Naive thymus-derived CD8-positive, alpha-beta T cell (primary cell): ENCODE results near the gene ZFYVE19. TPM values are rescaled to one million over a fixed set of nuclear protein-coding genes. Genes with fewer than 3 reads are reported as not detected.

Source experiments
- ATAC-seq, 2 donors: fragments of 150-1000 bp; cut with Tn5 transposase in 1 of 2; sonication (Bioruptor Pico), chemical (Tn5 transposase) in 1 of 2; 1 replicate in 1 of 2; 2 replicates in 1 of 2; pipeline ENCODE4 v1.10.0; 2021; ENCODE audit warnings: mild to moderate bottlenecking in 2 of 2, moderate library complexity in 2 of 2
- POLR2A ChIA-PET: fragments of 350-600 bp; sonication (Branson Sonifier 250); formaldehyde crosslinking; loops from one replicate; lab custom pipeline; 2021; ENCODE audit warnings: antibody characterized with exemption; lab: Charles Lee
- DNase-seq, 10 donors: peaks; one replicate each; pipeline versions ENCODE4 v3.0.0 to v3.0.0-alpha.2; 2020 to 2022
- H3K27ac Mint-ChIP-seq, 10 donors: one replicate each; pipeline ENCODE4 v1.8.0; 2020 to 2022; ENCODE audit warnings: mild to moderate bottlenecking in 10 of 10, mixed read lengths in 10 of 10, moderate library complexity in 4 of 10, inconsistent platforms in 1 of 10
- H3K27me3 Mint-ChIP-seq, 5 donors: one replicate each; pipeline ENCODE4 v1.8.0; 2021 to 2022; ENCODE audit warnings: mixed read lengths in 5 of 5
- H3K36me3 Mint-ChIP-seq, 3 donors: one replicate each; pipeline ENCODE4 v1.8.0; 2020 to 2022; ENCODE audit warnings: mixed read lengths in 3 of 3, mild to moderate bottlenecking in 2 of 3, inconsistent platforms in 1 of 3
- H3K4me1 Mint-ChIP-seq, 4 donors: one replicate each; pipeline ENCODE4 v1.8.0; 2021 to 2022; ENCODE audit warnings: mixed read lengths in 4 of 4
- H3K4me3 Mint-ChIP-seq, 10 donors: one replicate each; pipeline ENCODE4 v1.8.0; 2020 to 2022; ENCODE audit warnings: mild to moderate bottlenecking in 10 of 10, mixed read lengths in 10 of 10, moderate library complexity in 6 of 10, inconsistent platforms in 1 of 10
- H3K9me3 Mint-ChIP-seq, 9 donors: one replicate each; pipeline ENCODE4 v1.8.0; 2020 to 2022; ENCODE audit warnings: mixed read lengths in 9 of 9, mild to moderate bottlenecking in 3 of 9, inconsistent platforms in 1 of 9, moderate library complexity in 1 of 9
- polyA plus RNA-seq, 3 donors: library from polyadenylated mRNA; unstranded; fragments of 300-500 nt; fragmentation: Illumina TruSeq; gene quantifications; one replicate each; pipeline ENCODE4 v1.2.3, GENCODE V29; 2021
- total RNA-seq, 8 experiments: library from RNA in 2 of 8; stranded (reverse) in 2 of 8; gene quantifications; one replicate each; pipeline ENCODE4 v1.2.3 and lab custom pipeline; 2021 to 2026

Gene ZFYVE19
- total and polyA plus RNA-seq, 5 experiments from 2014 or later, result 13.2 to 33.8 (median 15.5) TPM

DNA sequence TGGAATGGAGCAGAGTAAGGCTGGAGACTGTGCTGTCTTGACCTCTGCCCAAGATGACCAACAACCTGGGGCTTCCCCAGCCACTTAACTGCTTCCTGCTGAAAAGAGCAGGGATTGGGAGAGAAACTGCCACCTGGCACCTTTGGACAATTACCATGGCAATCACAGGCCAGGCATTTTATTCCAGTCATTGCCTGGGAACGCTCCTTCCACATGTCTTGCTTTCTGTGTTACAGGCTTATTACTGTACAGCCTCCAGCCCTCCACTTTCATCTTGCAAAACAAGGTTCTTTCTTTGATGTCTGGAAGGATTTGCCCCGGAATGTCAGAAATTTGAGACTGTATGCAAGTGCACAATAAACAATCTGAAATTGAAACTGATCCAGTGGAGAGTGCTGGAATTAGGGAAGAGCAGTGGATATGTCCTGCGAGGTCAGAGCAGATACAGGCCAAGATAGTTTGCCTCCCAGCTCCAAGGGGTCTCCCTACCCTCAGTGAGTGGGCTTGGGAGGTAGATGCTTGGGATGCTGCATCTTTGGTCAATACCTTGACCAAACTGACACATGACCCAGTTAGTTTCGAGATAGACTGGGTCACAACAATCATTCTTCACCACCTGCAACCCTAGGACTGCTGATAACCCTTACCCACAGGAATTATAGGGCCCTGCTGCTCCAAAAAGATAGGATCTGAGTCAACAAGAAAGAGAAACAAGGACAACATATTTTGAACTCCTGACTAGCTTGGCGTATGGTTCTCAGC, 19.0 kb downstream of the ZFYVE19 start:
- Mint-ChIP-seq H3K36me3 (no peaks in the 10 kb centered on the region), H3K9me3 (no peaks in the 10 kb centered on the region), H3K27me3 (peaks cover 0 to 2% (median 0%) of the 10 kb centered on the region in 5 donors), H3K4me1 (no peaks in the 10 kb centered on the region), H3K4me3 (no peak overlapping the region), H3K27ac (no peak overlapping the region)
- ATAC-seq (no peak), DNase-seq (no peak)
- POLR2A ChIA-PET, result no interaction called here

DNA sequence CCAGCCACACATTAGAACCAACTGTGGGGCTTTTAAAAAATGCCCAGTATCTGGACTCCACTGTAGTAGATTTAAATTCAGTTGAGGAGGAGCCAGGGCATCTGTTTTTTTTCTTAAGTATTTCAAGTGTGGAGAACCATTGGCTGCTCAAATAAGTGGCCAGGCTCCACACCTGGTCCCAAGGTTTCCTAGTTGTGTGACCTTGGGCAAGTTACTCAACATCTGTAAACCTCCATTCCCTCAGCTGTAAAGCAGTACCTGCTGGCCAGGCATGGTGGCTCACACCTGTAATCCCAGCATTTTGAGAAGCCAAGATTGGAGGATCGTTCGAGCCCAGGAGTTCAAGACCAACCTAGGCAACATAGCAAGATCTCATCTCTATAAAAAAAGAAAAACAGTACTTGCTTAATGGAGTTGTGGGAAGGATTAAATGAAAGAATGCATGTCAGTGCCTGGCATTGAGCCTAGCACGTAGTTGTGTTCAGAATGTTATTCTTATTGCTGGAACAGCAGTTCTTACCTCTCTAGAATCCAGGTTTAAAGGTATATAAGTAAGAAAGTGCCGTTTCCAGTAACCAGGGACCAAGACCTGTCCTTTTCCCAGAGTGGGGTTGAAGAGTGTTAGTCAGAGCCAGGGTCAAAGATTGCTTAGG, 19.7 kb downstream of the ZFYVE19 start:
- Mint-ChIP-seq H3K27ac (no peak overlapping the region), H3K9me3 (no peaks in the 10 kb centered on the region)
- POLR2A ChIA-PET, result no interaction called here

DNA sequence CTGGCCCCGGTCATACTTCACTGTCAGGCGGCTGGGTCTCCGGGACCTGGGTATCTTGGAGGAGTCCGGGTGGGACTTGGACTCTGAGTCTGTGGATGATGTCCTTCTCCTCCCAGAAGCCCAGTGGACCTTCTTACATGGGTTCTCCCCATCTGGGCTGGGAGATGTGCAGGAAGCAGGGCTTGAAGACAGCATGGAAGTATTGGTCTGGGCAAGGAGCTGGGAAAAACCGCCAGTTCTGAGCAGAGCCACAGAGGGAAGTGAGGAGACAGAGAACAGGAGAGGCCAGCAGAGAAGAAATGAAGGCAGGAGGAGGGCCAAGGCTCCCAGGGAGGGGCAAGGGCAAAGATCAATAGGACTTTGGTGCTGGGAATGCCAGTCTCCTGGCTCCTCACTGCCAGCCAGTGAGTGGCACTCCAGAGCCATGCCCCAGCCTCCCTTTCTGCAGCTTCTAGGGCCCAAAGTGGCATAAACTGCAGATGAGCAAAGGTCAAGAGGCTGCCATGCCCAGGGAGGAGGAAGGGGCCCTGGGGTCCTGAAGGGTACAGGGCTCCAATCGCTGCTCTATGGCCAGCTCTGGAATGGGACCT, 21.7 kb downstream of the ZFYVE19 start, which contains the start of gene PPP1R14D:
TSS of gene PPP1R14D (minus strand) at position 262 of the 590 bp plus-strand sequence. CDS start at position 195, 67 bp downstream.
- Mint-ChIP-seq H3K27me3 (peaks cover 0 to 2% (median 0%) of the 10 kb centered on the region in 5 donors), H3K4me3 (no peak within 1 kb of the TSS), H3K4me1 (no peaks in the 10 kb centered on the region), H3K27ac (peak within 1 kb of the TSS in 1 of 10 donors; percentile 66), H3K9me3 (no peaks in the 10 kb centered on the region), H3K36me3 (no peaks in the 10 kb centered on the region)
- POLR2A ChIA-PET, result no interaction called here
- no peak for DNase-seq
- ATAC-seq, result no peak

More for the DNA sequence above, 19.7 kb downstream of the ZFYVE19 start:
- H3K27me3 Mint-ChIP-seq, result peaks cover 0 to 2% (median 0%) of the 10 kb centered on the region in 5 donors
- ATAC-seq, result no peak
- no peaks in the 10 kb centered on the region for H3K4me1 Mint-ChIP-seq
- H3K4me3 Mint-ChIP-seq, result no peak overlapping the region
- no peak for DNase-seq
- H3K36me3 Mint-ChIP-seq, result no peaks in the 10 kb centered on the region

DNA sequence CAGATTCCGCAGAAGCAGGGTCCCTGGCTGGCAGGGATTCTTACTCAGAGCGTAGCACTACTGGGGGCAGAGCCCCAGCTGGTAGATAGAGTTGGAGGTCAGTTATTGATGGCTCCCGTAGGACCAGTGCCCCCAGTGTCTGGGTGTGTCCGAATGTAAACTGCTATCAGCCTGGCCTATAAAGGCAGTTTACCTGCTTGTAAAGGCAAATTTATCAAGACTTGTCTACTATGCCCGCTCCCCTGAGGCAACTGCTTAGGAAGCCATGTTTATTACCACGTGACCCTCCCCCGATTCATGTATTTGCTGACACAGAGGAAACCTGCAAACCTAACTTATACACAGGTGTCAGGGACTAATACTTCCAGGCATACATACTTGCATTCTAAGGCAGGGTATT, 22.2 kb downstream of the ZFYVE19 start:
- ATAC-seq (no peak), DNase-seq (no peak)
- H3K9me3 Mint-ChIP-seq, result no peaks in the 10 kb centered on the region
- no peak overlapping the region for H3K4me3 Mint-ChIP-seq
- H3K4me1 Mint-ChIP-seq, result no peaks in the 10 kb centered on the region
- H3K27me3 Mint-ChIP-seq, result no peaks in the 10 kb centered on the region
- POLR2A ChIA-PET, result no interaction called here
- H3K36me3 Mint-ChIP-seq, result no peaks in the 10 kb centered on the region
- no peak overlapping the region for H3K27ac Mint-ChIP-seq

DNA sequence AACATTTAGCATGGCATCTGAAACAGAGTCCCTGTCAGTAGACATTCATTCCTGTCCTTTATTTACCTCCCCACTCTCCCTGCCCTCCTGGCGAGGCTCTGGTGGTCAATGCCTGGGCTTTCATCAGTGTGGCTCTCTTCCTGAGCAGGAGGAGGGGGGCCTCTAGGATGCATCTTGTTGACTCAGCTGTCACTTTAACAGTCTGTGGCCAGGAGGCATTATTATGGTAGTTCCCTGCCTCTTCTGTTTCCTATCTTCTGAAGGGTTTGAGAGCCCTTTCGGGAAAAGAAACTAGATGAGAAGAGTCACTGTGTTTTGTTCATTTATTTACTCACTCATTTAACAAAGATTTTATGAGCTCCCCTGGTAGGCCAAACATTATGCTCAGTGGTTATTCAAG, 24.0 kb downstream of the ZFYVE19 start:
- POLR2A ChIA-PET, result no interaction called here
- no peak for ATAC-seq
- Mint-ChIP-seq H3K27ac (no peak overlapping the region), H3K36me3 (no peaks in the 10 kb centered on the region), H3K4me3 (no peak overlapping the region), H3K9me3 (no peaks in the 10 kb centered on the region), H3K4me1 (no peaks in the 10 kb centered on the region), H3K27me3 (no peaks in the 10 kb centered on the region)
- no peak for DNase-seq

DNA sequence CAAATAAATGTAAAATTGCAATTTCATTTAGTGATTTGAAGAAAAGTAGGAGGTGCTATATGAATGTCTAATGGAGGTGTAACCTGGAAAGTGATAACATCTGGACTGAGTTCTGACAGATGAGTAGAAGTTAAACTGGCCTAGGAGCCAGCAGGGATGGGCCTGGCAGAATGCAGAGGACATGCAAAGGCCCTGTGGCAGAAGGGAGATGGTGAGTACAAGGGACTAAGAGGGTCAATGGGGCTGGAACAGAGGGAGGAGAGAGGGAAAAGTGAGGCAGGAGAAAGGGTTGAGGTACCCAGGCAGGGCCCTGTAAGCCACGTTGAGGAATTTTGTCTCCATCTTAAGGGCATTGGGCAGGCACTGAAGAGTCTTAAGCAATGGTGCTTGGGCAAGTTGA, 25.0 kb downstream of the ZFYVE19 start:
- H3K4me3 Mint-ChIP-seq, result no peak overlapping the region
- H3K4me1 Mint-ChIP-seq, result no peaks in the 10 kb centered on the region
- no peak for ATAC-seq
- POLR2A ChIA-PET, result no interaction called here
- no peak for DNase-seq
- H3K9me3 Mint-ChIP-seq, result no peaks in the 10 kb centered on the region
- no peak overlapping the region for H3K27ac Mint-ChIP-seq
- no peaks in the 10 kb centered on the region for H3K27me3 Mint-ChIP-seq
- H3K36me3 Mint-ChIP-seq, result no peaks in the 10 kb centered on the region

DNA sequence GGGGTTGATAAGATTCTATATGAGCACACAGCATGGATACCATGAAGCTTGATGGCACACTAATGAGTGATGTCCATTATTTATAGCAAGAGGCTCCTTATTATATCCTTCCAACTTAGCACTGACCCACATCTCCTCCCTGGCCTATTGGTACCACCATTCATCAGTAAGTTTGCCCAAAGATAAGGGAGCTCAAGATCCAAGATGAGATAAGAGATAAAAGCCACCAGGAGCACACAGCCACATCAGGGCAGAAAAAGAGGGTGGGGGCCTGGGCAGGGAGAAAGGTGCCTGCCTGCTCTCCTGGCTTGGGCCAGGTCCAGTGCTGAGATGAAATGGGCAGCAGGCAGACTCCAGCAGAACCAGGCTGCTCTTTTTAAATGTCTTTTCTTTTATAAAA, 26.0 kb downstream of the ZFYVE19 start:
- H3K27ac Mint-ChIP-seq, result no peak overlapping the region
- POLR2A ChIA-PET, result no interaction called here
- ATAC-seq, result no peak

DNA sequence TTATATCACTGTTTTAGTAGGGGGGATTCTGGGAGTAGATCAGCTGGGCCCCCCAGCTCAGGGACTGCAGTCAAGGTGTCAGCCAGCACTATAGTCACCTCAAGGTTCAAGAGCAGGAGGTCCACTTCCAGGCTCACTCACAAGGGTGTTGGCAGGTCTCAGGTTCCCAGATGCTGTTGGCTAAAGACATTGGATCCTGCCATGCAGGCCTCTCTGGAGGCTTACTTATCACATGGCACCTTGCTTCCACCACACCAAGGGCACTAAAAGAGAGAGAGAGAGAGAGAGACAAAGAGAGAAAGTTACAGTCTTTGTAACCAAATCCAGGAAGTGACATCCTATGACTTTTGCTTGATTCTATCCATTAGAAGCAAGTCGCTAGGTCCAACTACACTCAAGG, 29.1 kb downstream of the ZFYVE19 start:
- POLR2A ChIA-PET, result no interaction called here
- ATAC-seq (no peak), DNase-seq (no peak)
- no peak overlapping the region for H3K27ac Mint-ChIP-seq
- H3K4me1 Mint-ChIP-seq, result no peaks in the 10 kb centered on the region
- H3K36me3 Mint-ChIP-seq, result no peaks in the 10 kb centered on the region
- H3K9me3 Mint-ChIP-seq, result no peaks in the 10 kb centered on the region
- H3K27me3 Mint-ChIP-seq, result no peaks in the 10 kb centered on the region
- H3K4me3 Mint-ChIP-seq, result no peak overlapping the region

More for the DNA sequence above, 26.0 kb downstream of the ZFYVE19 start:
- Mint-ChIP-seq H3K36me3 (no peaks in the 10 kb centered on the region), H3K9me3 (no peaks in the 10 kb centered on the region), H3K4me3 (no peak overlapping the region), H3K4me1 (no peaks in the 10 kb centered on the region), H3K27me3 (no peaks in the 10 kb centered on the region)
- DNase-seq, result no peak

DNA sequence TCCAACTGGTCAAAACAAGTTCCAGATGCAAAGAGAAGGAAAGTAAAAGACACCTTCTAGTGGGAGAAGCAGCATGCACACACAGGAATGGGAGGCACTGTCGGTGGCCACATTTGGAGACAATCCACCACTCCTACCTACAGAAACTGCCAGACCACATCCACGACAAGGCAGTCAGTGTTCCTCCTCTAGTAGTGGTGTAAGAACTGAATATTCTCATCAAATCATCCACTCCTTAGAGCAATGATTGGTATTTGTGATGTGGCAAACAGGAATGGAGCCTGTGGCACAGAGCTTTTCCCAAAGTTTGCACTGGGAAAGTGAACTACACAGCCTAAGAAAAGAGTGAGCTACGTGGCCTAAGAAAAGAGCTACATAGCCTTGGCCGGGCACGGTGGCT, 31.9 kb downstream of the ZFYVE19 start:
- peaks cover 0 to 6% (median 4%) of the 10 kb centered on the region in 5 donors for H3K27me3 Mint-ChIP-seq
- H3K27ac Mint-ChIP-seq, result no peak overlapping the region

DNA sequence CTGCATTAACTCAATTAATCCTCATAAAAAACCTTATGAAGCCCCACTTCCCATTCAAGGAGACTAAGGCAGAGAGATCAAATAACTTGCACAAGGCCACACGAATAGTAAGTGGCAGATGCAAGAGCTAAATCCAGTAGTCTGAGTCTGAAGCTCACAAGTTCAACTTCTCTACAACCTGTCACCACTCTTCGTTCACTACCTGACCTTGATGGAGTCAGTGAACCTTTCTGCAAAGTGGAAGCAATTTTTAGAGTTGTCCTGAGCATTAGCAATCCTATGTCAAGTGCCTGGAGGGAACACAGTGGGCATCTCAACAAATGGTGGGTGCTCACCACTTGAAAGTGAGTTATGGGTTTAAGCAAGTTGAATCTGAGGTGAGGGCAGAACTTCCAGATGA, 34.9 kb downstream of the ZFYVE19 start:
- H3K36me3 Mint-ChIP-seq, result no peaks in the 10 kb centered on the region
- H3K27me3 Mint-ChIP-seq, result peaks cover 3 to 16% (median 9%) of the 10 kb centered on the region in 5 donors
- POLR2A ChIA-PET, result interaction anchor here (0.6 kb wide), 1 partner anchor 37 kb away, joined by 3 read pairs; no protein-coding TSS in a partner anchor
- no peaks in the 10 kb centered on the region for H3K9me3 Mint-ChIP-seq
- H3K4me3 Mint-ChIP-seq, result no peak overlapping the region
- H3K4me1 Mint-ChIP-seq, result peaks cover 6 to 22% (median 8%) of the 10 kb centered on the region in 4 donors
- DNase-seq, result no peak
- ATAC-seq, result no peak
- no peak overlapping the region for H3K27ac Mint-ChIP-seq

More for the DNA sequence above, 31.9 kb downstream of the ZFYVE19 start:
- no peak for ATAC-seq
- H3K4me1 Mint-ChIP-seq, result peaks cover 0 to 5% (median 3%) of the 10 kb centered on the region in 4 donors
- no peaks in the 10 kb centered on the region for H3K9me3 Mint-ChIP-seq
- no peak for DNase-seq
- POLR2A ChIA-PET, result no interaction called here
- no peak overlapping the region for H3K4me3 Mint-ChIP-seq
- H3K36me3 Mint-ChIP-seq, result no peaks in the 10 kb centered on the region

DNA sequence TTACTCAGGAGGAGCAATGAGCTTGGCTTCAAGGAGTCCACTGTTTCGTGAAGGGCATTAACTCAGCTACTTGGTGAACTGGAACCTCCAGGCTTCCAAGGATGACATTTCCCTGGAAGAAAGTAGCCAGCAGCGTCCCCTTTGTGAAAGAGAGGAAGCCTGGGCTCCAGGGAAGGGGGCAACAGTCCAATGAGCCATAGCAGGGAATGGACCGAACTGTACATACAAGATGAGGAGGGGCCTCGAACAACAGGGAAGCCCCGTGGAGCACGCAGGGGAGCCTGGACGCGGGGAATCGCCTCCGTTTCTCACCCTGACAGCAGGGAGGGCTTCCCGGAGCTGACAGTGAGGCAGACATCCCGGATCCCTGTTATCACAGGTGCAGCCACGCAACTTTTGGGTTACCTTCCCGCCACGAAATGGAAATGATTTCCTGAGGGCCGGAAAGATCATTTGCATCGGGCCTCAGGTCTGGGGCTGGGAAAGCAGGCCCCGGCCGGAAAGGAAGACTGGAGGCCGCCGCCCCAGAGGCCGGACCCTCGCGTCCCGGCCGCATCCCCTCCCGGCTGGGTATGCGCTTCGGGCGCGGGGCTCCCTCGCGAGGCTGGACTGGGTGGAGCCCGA, 36.5 kb downstream of the ZFYVE19 start:
- DNase-seq (no peak), ATAC-seq (no peak)
- H3K4me3 Mint-ChIP-seq, result peak overlapping the region; percentile 71 to 88 (median 80)
- H3K9me3 Mint-ChIP-seq, result no peaks in the 10 kb centered on the region
- H3K27ac Mint-ChIP-seq, result peak overlapping the region in 2 of 10 donors; percentile 18 to 43
- no peaks in the 10 kb centered on the region for H3K36me3 Mint-ChIP-seq
- peaks cover 9 to 37% (median 16%) of the 10 kb centered on the region in 4 donors for H3K4me1 Mint-ChIP-seq
- H3K27me3 Mint-ChIP-seq, result peaks cover 3 to 16% (median 9%) of the 10 kb centered on the region in 5 donors
- POLR2A ChIA-PET, result no interaction called here

DNA sequence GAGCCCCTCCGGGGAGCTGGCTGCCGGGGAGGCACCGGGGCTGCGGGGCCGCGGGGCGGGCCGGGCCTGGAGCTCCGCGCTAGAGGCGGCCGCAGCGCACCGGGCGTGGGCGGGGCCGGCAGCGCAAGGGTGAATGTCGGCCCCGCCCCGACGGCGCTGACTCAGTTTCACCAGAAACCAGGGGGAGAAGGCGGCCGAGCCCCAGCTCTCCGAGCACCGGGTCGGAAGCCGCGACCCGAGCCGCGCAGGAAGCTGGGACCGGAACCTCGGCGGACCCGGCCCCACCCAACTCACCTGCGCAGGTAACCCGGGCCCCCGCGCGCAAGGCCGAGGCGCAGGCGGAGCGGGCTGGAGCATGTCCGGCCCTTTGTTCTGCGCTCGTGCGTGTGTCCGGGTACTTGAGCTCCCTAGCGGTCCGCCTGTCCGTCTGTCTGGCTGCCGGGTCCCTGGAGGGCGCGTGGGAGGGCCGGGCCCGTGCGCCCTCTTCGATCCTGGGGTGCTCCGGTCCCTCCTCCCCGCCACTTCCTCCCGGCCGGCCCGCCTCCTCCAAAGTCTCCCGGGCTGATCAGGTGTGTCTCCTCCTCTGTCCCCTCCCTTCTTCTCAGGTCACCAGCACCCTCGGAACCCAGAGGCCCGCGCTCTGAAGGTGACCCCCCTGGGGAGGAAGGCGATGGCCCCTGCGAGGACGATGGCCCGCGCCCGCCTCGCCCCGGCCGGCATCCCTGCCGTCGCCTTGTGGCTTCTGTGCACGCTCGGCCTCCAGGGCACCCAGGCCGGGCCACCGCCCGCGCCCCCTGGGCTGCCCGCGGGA, 37.2 kb downstream of the ZFYVE19 start, which contains the start of gene SPINT1:
TSS of gene SPINT1 (plus strand) at position 164 of the 811 bp plus-strand sequence. CDS start at position 671, 507 bp downstream.
- ATAC-seq (peak; percentile 67 to 74), DNase-seq (peak in 4 of 10 donors; percentile 10 to 34 (median 24))
- no peaks in the 10 kb centered on the region for H3K36me3 Mint-ChIP-seq
- H3K9me3 Mint-ChIP-seq, result no peaks in the 10 kb centered on the region
- H3K4me1 Mint-ChIP-seq, result peaks cover 9 to 37% (median 16%) of the 10 kb centered on the region in 4 donors
- H3K27ac Mint-ChIP-seq, result peak within 1 kb of the TSS in 3 of 10 donors; percentile 18 to 72 (median 31)
- peaks cover 3 to 16% (median 9%) of the 10 kb centered on the region in 5 donors for H3K27me3 Mint-ChIP-seq
- H3K4me3 Mint-ChIP-seq, result peak within 1 kb of the TSS; percentile 71 to 88 (median 80)
- POLR2A ChIA-PET, result no interaction called here
